ENCODE data around the gene ATP2A3. TPM values are rescaled to one million over a fixed set of nuclear protein-coding genes. Genes with fewer than 3 reads are reported as not detected.
"Not testable (repeated sequence)": the region's sequence is repeated elsewhere in the genome, so short reads cannot be mapped to it uniquely, and the experiment has no call there.

Gene ATP2A3
- total RNA-seq, 1 donor from 2014 or later, result under 0.01 TPM

DNA sequence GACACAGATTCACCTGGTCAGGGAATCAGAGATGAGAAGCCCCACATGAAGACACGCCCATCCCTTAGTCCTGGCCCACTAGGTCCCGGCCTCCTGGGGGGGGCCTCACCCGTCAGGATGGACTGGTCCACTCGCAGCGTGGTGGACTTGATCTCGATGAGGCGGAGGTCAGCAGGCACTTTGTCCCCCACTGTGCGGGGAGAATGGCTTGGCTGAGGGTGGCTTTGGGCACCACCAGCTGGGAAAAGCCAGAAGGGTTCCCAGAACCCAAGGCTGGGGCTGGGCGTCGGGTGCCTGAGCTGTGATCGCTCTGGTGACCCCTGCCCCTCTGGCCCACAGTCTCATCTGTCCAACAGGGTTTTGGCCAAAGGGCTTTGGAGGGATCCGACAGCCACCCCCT lies 13.7 kb downstream of the ATP2A3 start:
- TF ChIP-seq, protein P1, sequence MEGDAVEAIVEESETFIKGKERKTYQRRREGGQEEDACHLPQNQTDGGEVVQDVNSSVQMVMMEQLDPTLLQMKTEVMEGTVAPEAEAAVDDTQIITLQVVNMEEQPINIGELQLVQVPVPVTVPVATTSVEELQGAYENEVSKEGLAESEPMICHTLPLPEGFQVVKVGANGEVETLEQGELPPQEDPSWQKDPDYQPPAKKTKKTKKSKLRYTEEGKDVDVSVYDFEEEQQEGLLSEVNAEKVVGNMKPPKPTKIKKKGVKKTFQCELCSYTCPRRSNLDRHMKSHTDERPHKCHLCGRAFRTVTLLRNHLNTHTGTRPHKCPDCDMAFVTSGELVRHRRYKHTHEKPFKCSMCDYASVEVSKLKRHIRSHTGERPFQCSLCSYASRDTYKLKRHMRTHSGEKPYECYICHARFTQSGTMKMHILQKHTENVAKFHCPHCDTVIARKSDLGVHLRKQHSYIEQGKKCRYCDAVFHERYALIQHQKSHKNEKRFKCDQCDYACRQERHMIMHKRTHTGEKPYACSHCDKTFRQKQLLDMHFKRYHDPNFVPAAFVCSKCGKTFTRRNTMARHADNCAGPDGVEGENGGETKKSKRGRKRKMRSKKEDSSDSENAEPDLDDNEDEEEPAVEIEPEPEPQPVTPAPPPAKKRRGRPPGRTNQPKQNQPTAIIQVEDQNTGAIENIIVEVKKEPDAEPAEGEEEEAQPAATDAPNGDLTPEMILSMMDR (IDR thresholded peaks at IDR 0.05; ENCODE audit: insufficient read depth, low read length, severe bottlenecking), result no peak
- H3K4me3 ChIP-seq (ENCODE audit: low read depth, low read length), result no peak overlapping the region
- FAIRE-seq (no peak), DNase-seq (ENCODE audit: low read depth) (no peak)
- H3K27me3 ChIP-seq (ENCODE audit: control insufficient read depth, insufficient read depth, low read length), result peaks cover 2% of the 10 kb centered on the region
- H3K36me3 ChIP-seq (ENCODE audit: control insufficient read depth, insufficient read depth, low read length), result no peaks in the 10 kb centered on the region

DNA sequence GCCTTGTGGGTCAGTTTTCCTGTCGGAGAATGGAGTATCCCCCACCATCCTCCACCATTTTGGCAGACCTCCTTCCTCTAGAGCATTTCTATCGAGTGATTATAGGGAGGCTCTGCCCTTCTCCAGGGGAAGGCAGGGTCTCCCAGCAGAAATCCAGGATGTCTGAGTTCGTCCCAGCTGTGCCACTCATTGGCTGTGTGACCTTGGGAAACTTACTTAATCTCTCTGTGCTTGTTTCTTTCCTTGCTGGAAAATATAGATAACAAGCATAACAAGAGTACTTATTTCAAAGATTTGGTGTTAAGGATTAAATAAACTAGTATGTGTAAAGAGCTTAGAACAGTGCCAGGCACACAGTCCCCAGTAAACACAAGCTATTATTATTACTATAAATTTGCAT lies 14.8 kb downstream of the ATP2A3 start:
- DNase-seq (ENCODE audit: low read depth), result no peak
- no peak for FAIRE-seq
- H3K27me3 ChIP-seq (ENCODE audit: control insufficient read depth, insufficient read depth, low read length), result no peaks in the 10 kb centered on the region
- no peaks in the 10 kb centered on the region for H3K36me3 ChIP-seq (ENCODE audit: control insufficient read depth, insufficient read depth, low read length)
- H3K4me3 ChIP-seq (ENCODE audit: low read depth, low read length), result no peak overlapping the region
- TF ChIP-seq, protein P1 (IDR thresholded peaks at IDR 0.05; ENCODE audit: insufficient read depth, low read length, severe bottlenecking), result no peak

DNA sequence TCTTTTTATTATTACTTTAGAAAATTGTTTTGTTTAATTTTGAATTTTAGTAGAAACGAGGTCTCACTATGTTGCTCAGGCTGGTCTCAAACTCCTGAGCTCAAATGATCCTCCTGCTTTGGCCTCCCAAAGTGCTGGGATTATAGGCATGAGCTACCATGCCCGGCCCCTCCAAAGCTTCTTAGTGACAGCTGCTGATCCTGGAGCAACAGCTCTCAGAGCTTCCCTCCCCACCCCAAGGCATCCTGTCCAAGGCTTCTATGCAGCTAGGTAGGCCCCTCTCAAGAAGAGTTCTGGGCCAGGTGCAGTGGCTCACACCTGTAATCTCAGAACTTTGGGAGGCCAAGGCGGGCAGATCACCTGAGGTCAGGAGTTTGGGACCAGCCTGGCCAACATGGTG lies 15.7 kb downstream of the ATP2A3 start:
- not testable (repeated sequence) for FAIRE-seq; DNase-seq (ENCODE audit: low read depth); H3K27me3 ChIP-seq (ENCODE audit: control insufficient read depth, insufficient read depth, low read length); H3K4me3 ChIP-seq (ENCODE audit: low read depth, low read length); H3K36me3 ChIP-seq (ENCODE audit: control insufficient read depth, insufficient read depth, low read length)

DNA sequence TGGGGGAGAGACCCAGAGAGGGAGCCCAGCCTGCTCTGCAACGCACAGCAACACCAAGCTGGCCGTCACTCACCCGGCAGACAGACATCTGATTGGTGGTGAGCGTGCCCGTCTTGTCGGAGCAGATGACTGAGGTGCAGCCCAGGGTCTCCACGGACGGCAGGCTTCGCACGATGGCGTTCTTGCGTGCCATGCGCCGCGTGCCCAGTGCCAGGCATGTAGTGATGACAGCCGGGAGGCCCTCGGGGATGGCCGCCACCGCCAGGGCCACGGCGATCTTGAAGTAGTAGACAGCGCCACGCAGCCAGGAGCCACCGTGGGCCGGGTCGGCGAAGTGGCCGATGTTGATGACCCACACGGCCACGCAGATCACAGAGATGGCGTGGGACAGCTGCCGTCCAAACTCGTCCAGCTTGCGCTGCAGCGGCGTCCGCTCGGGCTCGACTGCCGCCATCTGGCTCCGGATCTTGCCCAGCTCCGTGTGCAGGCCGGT lies 16.9 kb downstream of the ATP2A3 start:
- FAIRE-seq (no peak), DNase-seq (ENCODE audit: low read depth) (no peak)
- TF ChIP-seq, protein P1 (IDR thresholded peaks at IDR 0.05; ENCODE audit: insufficient read depth, low read length, severe bottlenecking), result no peak
- Histone ChIP-seq H3K4me3 (ENCODE audit: low read depth, low read length) (no peak overlapping the region), H3K36me3 (ENCODE audit: control insufficient read depth, insufficient read depth, low read length) (no peaks in the 10 kb centered on the region), H3K27me3 (ENCODE audit: control insufficient read depth, insufficient read depth, low read length) (peaks cover 2% of the 10 kb centered on the region)

DNA sequence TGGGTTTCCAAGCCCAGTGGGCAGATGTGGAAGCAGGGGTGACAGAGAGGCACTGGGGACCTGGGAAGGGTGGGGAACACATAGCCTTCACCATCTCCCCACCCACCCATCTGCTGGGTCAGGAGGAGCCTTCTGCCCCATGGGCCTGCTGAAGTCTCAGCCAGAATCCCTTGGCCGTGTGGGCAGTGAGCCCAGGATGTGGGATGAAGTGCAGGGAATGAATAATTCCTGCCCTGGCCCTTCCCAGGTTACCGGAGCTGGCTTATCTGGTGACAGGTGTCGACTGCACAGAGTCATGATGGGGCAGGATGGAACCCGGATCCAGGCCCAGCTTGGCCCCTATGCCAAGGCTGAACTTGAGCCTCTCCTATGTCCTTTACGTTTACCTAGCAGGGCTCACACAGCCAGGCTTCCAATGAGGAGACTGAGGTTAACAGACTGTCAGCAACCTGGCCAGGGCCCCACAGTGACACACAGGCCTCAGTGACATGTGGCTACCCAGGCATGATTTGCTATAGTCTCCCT lies 17.5 kb downstream of the ATP2A3 start:
- TF ChIP-seq, protein P1 (IDR thresholded peaks at IDR 0.05; ENCODE audit: insufficient read depth, low read length, severe bottlenecking), result no peak

DNA sequence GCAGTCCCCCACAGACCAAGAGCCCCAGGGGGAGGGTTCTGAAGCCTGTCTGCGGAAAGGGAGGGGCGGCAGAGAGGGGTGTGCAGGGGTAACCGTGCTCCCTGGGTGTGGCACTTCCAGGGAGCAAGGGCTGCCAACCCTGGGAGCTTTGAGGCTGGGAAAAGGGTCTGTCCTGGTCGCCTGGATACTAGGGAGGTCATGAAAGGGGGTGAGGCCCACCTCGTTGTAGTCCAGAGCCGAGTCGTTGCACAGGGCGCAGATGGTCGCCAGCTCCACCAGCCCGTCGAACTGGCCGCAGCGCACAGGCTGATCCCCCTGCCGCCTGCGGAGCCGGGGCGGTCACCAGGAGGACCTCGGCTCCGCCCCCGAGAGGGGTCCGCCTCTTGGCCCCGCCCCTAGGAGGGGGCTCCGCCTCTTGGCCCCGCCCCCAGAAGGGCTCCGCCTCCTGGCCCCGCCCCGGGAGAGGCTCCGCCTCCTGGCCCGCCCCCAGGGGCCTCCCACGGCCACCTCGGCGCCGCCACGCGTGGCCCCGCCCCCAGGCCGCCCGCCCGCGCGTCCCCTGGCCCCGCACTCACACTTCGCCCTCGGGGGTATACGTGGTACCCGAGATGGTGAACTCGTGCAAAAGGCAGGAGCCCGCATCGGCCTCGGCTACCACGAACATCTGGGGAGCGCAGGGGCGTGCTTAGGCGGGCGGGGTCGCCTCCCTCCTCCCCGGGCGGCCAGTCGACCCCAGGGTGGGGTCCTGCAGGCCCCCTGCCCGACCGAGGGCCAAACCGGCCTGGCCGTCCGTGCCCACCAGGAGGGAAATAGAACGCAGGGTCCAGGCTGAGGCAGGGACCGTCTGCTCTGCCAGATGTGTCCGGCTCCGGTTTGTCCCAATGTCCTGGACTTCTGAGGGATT lies 19.5 kb downstream of the ATP2A3 start:
- peak overlapping the region; percentile 18 for H3K4me3 ChIP-seq (ENCODE audit: low read depth, low read length)
- FAIRE-seq (no peak), DNase-seq (ENCODE audit: low read depth) (peak; percentile 8)
- no peaks in the 10 kb centered on the region for H3K36me3 ChIP-seq (ENCODE audit: control insufficient read depth, insufficient read depth, low read length)
- TF ChIP-seq, protein P1 (IDR thresholded peaks at IDR 0.05; ENCODE audit: insufficient read depth, low read length, severe bottlenecking), result no peak
- peaks cover 2% of the 10 kb centered on the region for H3K27me3 ChIP-seq (ENCODE audit: control insufficient read depth, insufficient read depth, low read length)

More for the DNA sequence above, 17.5 kb downstream of the ATP2A3 start:
- FAIRE-seq (peak; percentile 68), DNase-seq (ENCODE audit: low read depth) (peak; percentile 8)
- no peak overlapping the region for H3K4me3 ChIP-seq (ENCODE audit: low read depth, low read length)
- H3K27me3 ChIP-seq (ENCODE audit: control insufficient read depth, insufficient read depth, low read length), result peaks cover 2% of the 10 kb centered on the region
- H3K36me3 ChIP-seq (ENCODE audit: control insufficient read depth, insufficient read depth, low read length), result no peaks in the 10 kb centered on the region
